ENCODE data around the gene CAPG. TPM values are rescaled to one million over a fixed set of nuclear protein-coding genes. Genes with fewer than 3 reads are reported as not detected.

The CAPG gene
- total RNA-seq = 3.5 TPM
- long read RNA-seq, partial matches to known transcripts = 0 of 4 reads
- long read RNA-seq, other reads (novel, unspliced or antisense) = 0 of 4 reads

GRCh38 chr2:85409845-85410583, at the start of gene CAPG:
Gene CAPG (minus strand): TSS chr2:85410366. CDS start chr2:85402145, 8,221 bp downstream.
- intact Hi-C loops (cut with micrococcal nuclease) = no loop called here
- DNase-seq = peak; percentile 50
- TF ChIP-seq CTCF (IDR thresholded peaks at IDR 0.05; ENCODE audit: borderline replicate concordance) = no peak
- Histone ChIP-seq H3K27ac (replicated peaks) (no peak within 1 kb of the TSS), H3K36me3 (no peaks in the 10 kb centered on the region), H3K4me1 (peaks cover 16% of the 10 kb centered on the region), H3K27me3 (ENCODE audit: low read depth) (peaks cover 41% of the 10 kb centered on the region), H3K9me3 (replicated peaks) (peaks cover 2% of the 10 kb centered on the region), H3K4me3 (peak within 1 kb of the TSS; percentile 19)

- no peaks in the 10 kb centered on the region for H3K27me3 ChIP-seq (ENCODE audit: low read depth)
- H3K27ac ChIP-seq (replicated peaks) = no peak overlapping the region
- no peaks in the 10 kb centered on the region for H3K4me1 ChIP-seq
- no peaks in the 10 kb centered on the region for H3K9me3 ChIP-seq (replicated peaks)
- intact Hi-C loops (cut with micrococcal nuclease) = no loop called here
- no peak overlapping the region for H3K4me3 ChIP-seq
- no peak for TF ChIP-seq CTCF (IDR thresholded peaks at IDR 0.05; ENCODE audit: borderline replicate concordance)
- DNase-seq = no peak
- no peaks in the 10 kb centered on the region for H3K36me3 ChIP-seq
These were observed 49.6 kb upstream of the CAPG start for GRCh38 chr2:85459771-85460170.

GRCh38 chr2:85458601-85459563, 48.7 kb upstream of the CAPG start:
- H3K36me3 ChIP-seq = no peaks in the 10 kb centered on the region
- no peak overlapping the region for H3K4me3 ChIP-seq

DNA sequence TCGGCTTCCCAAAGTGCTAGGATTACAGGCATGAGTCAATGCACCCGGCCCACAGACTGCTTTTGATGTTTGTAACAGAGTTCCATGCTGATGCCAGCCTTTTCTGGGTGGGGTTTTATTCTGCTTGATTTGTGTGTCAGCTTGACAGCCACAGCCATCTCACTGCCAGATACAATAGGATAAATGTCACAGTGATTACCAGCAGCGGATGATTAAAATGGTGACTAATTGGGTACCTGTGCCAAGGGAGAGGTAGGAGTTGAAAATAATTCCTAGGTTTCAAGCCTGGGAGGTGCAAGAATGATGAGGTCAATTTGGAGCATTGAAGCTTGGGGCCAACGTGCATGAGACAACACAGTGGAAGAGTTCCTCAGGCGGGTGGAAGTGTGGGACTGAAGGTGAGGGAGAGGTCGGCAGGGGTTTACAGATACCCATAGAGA, 47.7 kb upstream of the CAPG start:
- no peak for TF ChIP-seq CTCF (IDR thresholded peaks at IDR 0.05; ENCODE audit: borderline replicate concordance)
- DNase-seq = no peak
- no peak overlapping the region for H3K27ac ChIP-seq (replicated peaks)
- no peaks in the 10 kb centered on the region for H3K36me3 ChIP-seq
- H3K4me3 ChIP-seq = no peak overlapping the region
- H3K9me3 ChIP-seq (replicated peaks) = no peaks in the 10 kb centered on the region
- H3K27me3 ChIP-seq (ENCODE audit: low read depth) = no peaks in the 10 kb centered on the region
- no peaks in the 10 kb centered on the region for H3K4me1 ChIP-seq
- intact Hi-C loops (cut with micrococcal nuclease) = no loop called here

More at GRCh38 chr2:85458601-85459563, 48.7 kb upstream of the CAPG start:
- no peak for TF ChIP-seq CTCF (IDR thresholded peaks at IDR 0.05; ENCODE audit: borderline replicate concordance)
- no peaks in the 10 kb centered on the region for H3K4me1 ChIP-seq
- H3K27me3 ChIP-seq (ENCODE audit: low read depth) = no peaks in the 10 kb centered on the region
- intact Hi-C loops (cut with micrococcal nuclease) = no loop called here
- no peak overlapping the region for H3K27ac ChIP-seq (replicated peaks)
- no peaks in the 10 kb centered on the region for H3K9me3 ChIP-seq (replicated peaks)
- no peak for DNase-seq

DNA sequence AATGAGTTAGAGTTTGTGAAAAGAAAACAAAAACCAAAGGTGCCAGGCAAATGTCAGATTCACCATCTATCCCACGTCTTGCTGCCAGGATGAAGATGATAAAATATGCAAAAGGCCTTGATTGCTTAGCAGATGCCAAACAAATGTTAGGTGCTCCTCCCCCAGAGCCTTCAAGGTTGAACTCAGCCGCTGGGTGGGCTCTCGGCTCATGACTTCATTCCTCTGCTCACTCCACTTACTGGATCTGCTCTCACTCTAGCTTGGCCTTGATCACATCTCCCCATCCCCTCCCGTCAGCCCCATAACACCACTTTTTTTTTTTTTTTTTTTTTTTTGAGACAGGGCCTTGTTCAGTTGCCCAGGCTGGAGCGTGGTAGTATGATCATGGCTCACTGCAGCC, 46.9 kb upstream of the CAPG start:
- Histone ChIP-seq H3K4me1 (no peaks in the 10 kb centered on the region), H3K27ac (replicated peaks) (no peak overlapping the region), H3K9me3 (replicated peaks) (no peaks in the 10 kb centered on the region), H3K36me3 (no peaks in the 10 kb centered on the region), H3K4me3 (no peak overlapping the region), H3K27me3 (ENCODE audit: low read depth) (no peaks in the 10 kb centered on the region)
- TF ChIP-seq CTCF (IDR thresholded peaks at IDR 0.05; ENCODE audit: borderline replicate concordance) = no peak
- no peak for DNase-seq
- intact Hi-C loops (cut with micrococcal nuclease) = no loop called here

All from left ventricle myocardium inferior (tissue), 1 donor.